Measurements from ENCODE around the gene KIF26A. TPM values are rescaled to one million over a fixed set of nuclear protein-coding genes. Genes with fewer than 3 reads are reported as not detected.

The KIF26A gene
- total and polyA plus RNA-seq, 2 of the 4 experiments (the other 2 are of a cell fraction), result not detected

- H3K56ac ChIP-seq (ENCODE audit: extremely low read depth, insufficient read depth, low read length), result no peak overlapping the region
- no peaks in the 10 kb centered on the region for H3K79me1 ChIP-seq (ENCODE audit: low read depth in 1 of 2, low read length in 2 of 2)
- H2BK20ac ChIP-seq (ENCODE audit: low read depth, low read length), result no peak overlapping the region
- H3K27ac ChIP-seq (ENCODE audit: insufficient read depth, low read length), result no peak overlapping the region
- no peak overlapping the region for H2AK9ac ChIP-seq (replicated peaks; ENCODE audit: low read depth, low read length, poor library complexity)
- no peak overlapping the region for H3K23ac ChIP-seq (ENCODE audit: low read depth, low read length)
- no peaks in the 10 kb centered on the region; the same call in 1 of the 2 replicates for H3K27me3 ChIP-seq (ENCODE audit: control insufficient read depth, insufficient read depth, low read length)
- H4K91ac ChIP-seq (ENCODE audit: insufficient read depth, low read depth, low read length), result no peak overlapping the region
- no peak for ATAC-seq (ENCODE audit: low read depth)
- no peak overlapping the region for H2AK5ac ChIP-seq (ENCODE audit: low read depth, low read length)
- H3K4ac ChIP-seq (ENCODE audit: low read depth, low read length), result no peak overlapping the region
- no peak overlapping the region for H2AFZ ChIP-seq (replicated peaks; ENCODE audit: low read length, poor library complexity)
- H2BK15ac ChIP-seq (ENCODE audit: low read depth, low read length), result no peak overlapping the region
- in situ Hi-C loops (cut with MboI; ENCODE audit: low sequenced_read_pairs), result loop anchor here (25.0 kb wide), 2 partner anchors 467 to 542 kb away; no protein-coding TSS in a partner anchor
- 78% methylated on average over 18 of the region's 31 CpGs; no CpG with 5 or more reads in 1 of the 2 experiments for WGBS, 2 experiments (ENCODE audit: extremely low coverage in 2 of 2, insufficient read length in 1 of 2)
- no peaks in the 10 kb centered on the region for H3K9me1 ChIP-seq (ENCODE audit: insufficient read depth, low read length)
- H2BK120ac ChIP-seq (ENCODE audit: low read depth, low read length), result no peak overlapping the region
- H3K36me3 ChIP-seq (ENCODE audit: control insufficient read depth, insufficient read depth, low read length), result no peaks in the 10 kb centered on the region
- H3K14ac ChIP-seq (replicated peaks; ENCODE audit: low read depth, low read length), result no peak overlapping the region
- BruUV-seq (replicated peaks), result no TSS peak
- H4K8ac ChIP-seq (ENCODE audit: low read depth in 2 of 2, low read length in 2 of 2), result no peak overlapping the region
- intact Hi-C loops (cut with micrococcal nuclease), result no loop called here
- H3K9ac ChIP-seq (ENCODE audit: low read depth, low read length), result no peak overlapping the region
- no peaks in the 10 kb centered on the region for H3K9me3 ChIP-seq (ENCODE audit: control insufficient read depth, insufficient read depth, low read length)
- no peak overlapping the region for H4K5ac ChIP-seq (ENCODE audit: low read depth, low read length)
- H4K20me1 ChIP-seq (ENCODE audit: insufficient read depth, low read length), result no peaks in the 10 kb centered on the region
- dilution Hi-C loops (cut with HindIII; ENCODE audit: low sequenced_read_pairs, unreplicated experiment), result no loop called here
- no peak overlapping the region for H3K4me2 ChIP-seq (ENCODE audit: low read depth, low read length)
- no peak overlapping the region for H3K18ac ChIP-seq (ENCODE audit: low read depth, low read length)
- ChIA-PET POLR2A (ENCODE audit: unreplicated experiment) (no interaction called here), CTCF (no interaction called here)
- TF ChIP-seq MAFK (IDR thresholded peaks at IDR 0.05; ENCODE audit: low read depth, low read length), result no peak
- TF ChIP-seq USF2 (IDR thresholded peaks at IDR 0.05; ENCODE audit: low read depth, low read length), result no peak
- no peak for TF ChIP-seq POLR2A (IDR thresholded peaks at IDR 0.05; ENCODE audit: low read depth, low read length)
- TF ChIP-seq ELK1 (IDR thresholded peaks at IDR 0.05; ENCODE audit: borderline replicate concordance, low read depth, low read length), result no peak
- TF ChIP-seq RAD21 (IDR thresholded peaks at IDR 0.05; ENCODE audit: low read length), result no peak
- no peak for TF ChIP-seq CTCF (conservative IDR thresholded peaks at IDR 0.05; ENCODE audit: low read depth, low read length)
- TF ChIP-seq CHD1 (IDR thresholded peaks at IDR 0.05; ENCODE audit: low read depth, low read length), result no peak
- no peak for TF ChIP-seq CEBPB (IDR thresholded peaks at IDR 0.05; ENCODE audit: low read depth, low read length)
- TF ChIP-seq BHLHE40 (IDR thresholded peaks at IDR 0.05; ENCODE audit: low read depth, low read length), result no peak
- TF ChIP-seq SMC3 (IDR thresholded peaks at IDR 0.05; ENCODE audit: low read depth, low read length), result no peak
- no peak for TF ChIP-seq RCOR1 (IDR thresholded peaks at IDR 0.05; ENCODE audit: insufficient replicate concordance, low read length)
- H3K4me1 ChIP-seq (ENCODE audit: control insufficient read depth, insufficient read depth, low read length), result no peaks in the 10 kb centered on the region
- H3K4me3 ChIP-seq (ENCODE audit: insufficient read depth, low read depth, low read length), result no peak overlapping the region
- no peak for DNase-seq
- H2BK5ac ChIP-seq (ENCODE audit: low read depth, low read length, poor library complexity, severe bottlenecking), result no peak overlapping the region
Measured at GRCh38 chr14:104095426-104096310, 42.7 kb upstream of the KIF26A start.

Data from IMR-90 (cell line).